SU-DHL-6 (cell line): ENCODE results near the gene DNAJC8.

Source experiments
- H2AFZ ChIP-seq: fragments of 200-600 bp; sonication (generic); 2 replicates; pipeline ENCODE4 v1.6.1; 2014; ENCODE audit warnings: low read depth, mild to moderate bottlenecking, moderate library complexity, mixed read lengths, antibody characterized with exemption, low read length; ENCODE audit not compliant: severe bottlenecking
- H3F3A ChIP-seq: fragments of 200-600 bp; shearing (Covaris generic); 2 replicates; pipeline ENCODE4 v1.6.0; 2016; ENCODE audit warnings: antibody characterized with exemption, mild to moderate bottlenecking; ENCODE audit not compliant: insufficient read depth
- H3K27ac ChIP-seq: fragments of 200-600 bp; sonication (generic); 2 replicates; pipeline ENCODE4 v1.5.1; 2016; ENCODE audit warnings: low read depth, mild to moderate bottlenecking, low read length, moderate library complexity, mixed read lengths
- H3K27me3 ChIP-seq: fragments of 200-600 bp; sonication (generic), shearing (Covaris generic); 2 replicates; pipeline ENCODE4 v1.6.0; 2014; ENCODE audit warnings: mild to moderate bottlenecking, low read length
- H3K36me3 ChIP-seq: fragments of 200-600 bp; sonication (generic); 2 replicates; pipeline ENCODE4 v1.6.1; 2014; ENCODE audit warnings: mild to moderate bottlenecking, low read length, mixed read lengths
- H3K4me2 ChIP-seq: fragments of 300-600, 200-600 bp; shearing (Covaris generic), sonication (generic); 2 replicates; pipeline ENCODE4 v1.6.0; 2014; ENCODE audit warnings: low read length, low read depth, mild to moderate bottlenecking; ENCODE audit not compliant: poor library complexity, severe bottlenecking
- H3K4me3 ChIP-seq: fragments of 200-600 bp; sonication (generic); 2 replicates; pipeline ENCODE4 v1.5.1; 2014; ENCODE audit warnings: antibody characterized with exemption, low read length, mild to moderate bottlenecking, mixed read lengths; ENCODE audit not compliant: insufficient read depth, poor library complexity, severe bottlenecking
- H3K79me2 ChIP-seq: fragments of 200-600 bp; sonication (generic); 2 replicates; pipeline ENCODE4 v1.6.1; 2014; ENCODE audit warnings: mild to moderate bottlenecking, low read length, moderate library complexity; ENCODE audit not compliant: insufficient read depth
- H3K9ac ChIP-seq: fragments of 200-600 bp; sonication (generic); 2 replicates; pipeline ENCODE4 v1.7.0; 2014; ENCODE audit warnings: mild to moderate bottlenecking, low read length
- H3K9me2 ChIP-seq: fragments of 200-600 bp; sonication (generic); replicated peaks from 2 replicates; pipeline ENCODE4 v1.6.1; 2014; ENCODE audit warnings: low read length; ENCODE audit not compliant: insufficient read depth
- H3K9me3 ChIP-seq: fragments of 200-600 bp; sonication (generic); 2 replicates; pipeline ENCODE4 v1.6.1; 2014; ENCODE audit warnings: low read length, mixed read lengths; ENCODE audit not compliant: insufficient read depth
- H4K20me1 ChIP-seq: fragments of 200-600 bp; sonication (generic); 2 replicates; pipeline ENCODE4 v1.6.1; 2014; ENCODE audit warnings: low read depth, mild to moderate bottlenecking, antibody characterized with exemption, low read length, moderate library complexity, mixed read lengths
- CTCF ChIP-seq: fragments of 200-600 bp; sonication (generic); IDR thresholded peaks from one replicate; pipeline ENCODE4 v1.5.1; 2017; ENCODE audit warnings: antibody characterized with exemption, mild to moderate bottlenecking, low read length, moderate library complexity; ENCODE audit not compliant: insufficient read depth, poor library complexity, severe bottlenecking
- EZH2phosphoT487 ChIP-seq: fragments of 200-600 bp; sonication (generic), shearing (Covaris generic); conservative IDR thresholded peaks from 2 replicates; pipeline ENCODE4 v1.6.1; 2018; ENCODE audit warnings: mild to moderate bottlenecking, antibody characterized with exemption, low read length, moderate library complexity, mixed read lengths

The DNAJC8 gene

GRCh38 chr1:28273216-28273860 is 40.5 kb upstream of the DNAJC8 start:
- Histone ChIP-seq H4K20me1 (no peaks in the 10 kb centered on the region), H3K27me3 (no peaks in the 10 kb centered on the region), H3K36me3 (0 out of 2 replicates have a peak, but pooled peaks cover 3% of the 10 kb centered on the region), H3K9me2 (no peaks in the 10 kb centered on the region), H3K79me2 (no peaks in the 10 kb centered on the region; the same call in 1 of the 2 replicates), H3K4me2 (no peak overlapping the region), H2AFZ (no peak overlapping the region), H3K9me3 (no peaks in the 10 kb centered on the region), H3F3A (no peaks in the 10 kb centered on the region), H3K9ac (no peak overlapping the region), H3K4me3 (no peak overlapping the region), H3K27ac (no peak overlapping the region)
- TF ChIP-seq CTCF = no peak

GRCh38 chr1:28272215-28272852 is 39.5 kb upstream of the DNAJC8 start:
- Histone ChIP-seq H3K36me3 (0 out of 2 replicates have a peak, but pooled peaks cover 3% of the 10 kb centered on the region), H3K9me2 (no peaks in the 10 kb centered on the region), H4K20me1 (no peaks in the 10 kb centered on the region), H2AFZ (no peak overlapping the region), H3K79me2 (peaks cover 9% of the 10 kb centered on the region), H3K9me3 (no peaks in the 10 kb centered on the region), H3K4me3 (no peak overlapping the region), H3F3A (no peaks in the 10 kb centered on the region), H3K27me3 (no peaks in the 10 kb centered on the region), H3K9ac (no peak overlapping the region), H3K27ac (no peak overlapping the region), H3K4me2 (no peak overlapping the region)
- TF ChIP-seq EZH2phosphoT487 (no peak), CTCF (no peak)

- H2AFZ ChIP-seq = no peak overlapping the region
- no peaks in the 10 kb centered on the region for H3F3A ChIP-seq
- H3K79me2 ChIP-seq = peaks cover 37% of the 10 kb centered on the region
- H3K4me3 ChIP-seq = no peak overlapping the region
- H3K9ac ChIP-seq = no peak overlapping the region
- H3K36me3 ChIP-seq = no peaks in the 10 kb centered on the region
- H3K4me2 ChIP-seq = no peak overlapping the region
- no peak overlapping the region for H3K27ac ChIP-seq
- H3K9me2 ChIP-seq = no peaks in the 10 kb centered on the region
- no peaks in the 10 kb centered on the region for H4K20me1 ChIP-seq
- H3K27me3 ChIP-seq = no peaks in the 10 kb centered on the region
- H3K9me3 ChIP-seq = no peaks in the 10 kb centered on the region
- TF ChIP-seq EZH2phosphoT487 = no peak
- TF ChIP-seq CTCF = no peak
Measured at GRCh38 chr1:28269529-28269928, 36.7 kb upstream of the DNAJC8 start.
